ENCODE measurements around the gene CEP135.

GRCh38 chr4:55920571-55920970 is 28.2 kb upstream of the CEP135 start:
- TF ChIP-seq CTCF (conservative IDR thresholded peaks at IDR 0.05 in 1 of 2, IDR thresholded peaks at IDR 0.05 in 1 of 2; ENCODE audit: low read depth in 1 of 2, low read length in 2 of 2): no peak
- no peak for TF ChIP-seq EZH2 (IDR thresholded peaks at IDR 0.05; ENCODE audit: low read length, missing control alignments)

All from fibroblast of lung (primary cell).